ENCODE results near the gene CPA1.

GRCh38 chr7:130333832-130334231, 46.5 kb upstream of the CPA1 start:
- no peak for TF ChIP-seq EZH2 (IDR thresholded peaks at IDR 0.05)
- TF ChIP-seq FOXP2 (optimal IDR thresholded peaks at IDR 0.05; ENCODE audit: control extremely low read depth, extremely low read length, insufficient read depth), result no peak

Measured in SK-N-MC (cell line).